ENCODE results near the gene SLC25A45. TPM values are rescaled to one million over a fixed set of nuclear protein-coding genes. Genes with fewer than 3 reads are reported as not detected.
A peak's percentile ranks its signal among the peaks of the same experiment; 100 is the strongest.

The SLC25A45 gene
- total and polyA plus RNA-seq, 4 donors = 5.6 to 16.0 (median 9.9) TPM

DNA sequence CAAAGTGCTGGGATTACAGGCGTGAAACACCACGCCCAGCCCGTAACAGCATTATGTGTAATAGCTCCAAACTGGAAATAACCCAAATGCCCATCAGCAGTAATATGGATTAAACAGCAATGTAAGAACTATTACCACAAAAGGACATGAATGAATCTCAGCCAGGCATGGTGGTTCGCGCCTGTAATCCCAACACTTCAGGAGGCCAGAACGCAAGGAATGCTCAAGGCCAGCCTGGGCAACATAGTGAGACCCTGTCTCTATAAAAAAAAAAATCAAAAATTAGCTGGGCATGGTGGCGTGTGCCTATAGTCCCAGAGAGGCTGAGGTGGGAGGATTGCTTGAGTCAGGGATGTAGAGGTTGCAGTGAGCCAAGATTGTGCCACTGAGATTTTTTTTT, 51.9 kb downstream of the SLC25A45 start:
- Histone ChIP-seq H3K27ac (ENCODE audit: low read depth in 1 of 2, low read length in 2 of 2) (no peak overlapping the region), H3K4me1 (ENCODE audit: control insufficient read depth in 1 of 2, insufficient read depth in 2 of 2, low read length in 2 of 2) (peaks cover 0 to 5% of the 10 kb centered on the region in 2 donors), H3K27me3 (ENCODE audit: control insufficient read depth in 1 of 2, insufficient read depth in 2 of 2, low read length in 1 of 2) (no peaks in the 10 kb centered on the region), H3K9me3 (ENCODE audit: control insufficient read depth, low read length) (no peaks in the 10 kb centered on the region), H3K4me3 (ENCODE audit: low read length in 2 of 2) (no peak overlapping the region), H3K36me3 (ENCODE audit: control insufficient read depth in 1 of 2, insufficient read depth in 2 of 2, low read length in 1 of 2) (no peaks in the 10 kb centered on the region)
- intact Hi-C loops (cut with DNase I) = no loop called here
- WGBS, 2 donors = 77 to 79% methylated on average over 7 of the region's 7 CpGs
- no peak for DNase-seq
- ATAC-seq (ENCODE audit: low FRiP score) = no peak

DNA sequence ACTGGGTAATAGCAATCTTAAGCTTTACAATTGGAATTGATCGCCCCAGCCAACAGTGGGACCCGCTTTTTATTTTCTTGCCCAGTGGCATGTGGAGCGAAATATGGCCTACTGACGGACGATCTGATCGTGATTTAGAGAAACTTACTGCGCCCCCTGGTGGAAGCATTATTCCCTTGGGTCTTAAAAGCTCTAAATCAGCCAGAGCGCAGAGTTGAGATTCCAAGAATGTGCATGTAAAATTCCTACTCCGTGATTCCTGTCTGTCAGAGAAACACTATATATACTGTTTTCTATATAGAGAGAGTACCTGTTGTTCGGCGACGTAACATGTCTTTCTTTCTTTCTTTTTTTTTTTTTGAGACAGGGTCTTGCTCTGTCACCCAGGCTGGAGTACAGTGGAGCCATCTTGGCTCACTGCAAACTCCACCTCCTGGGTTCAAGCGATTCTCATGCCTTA, 52.5 kb downstream of the SLC25A45 start:
- Histone ChIP-seq H3K27me3 (ENCODE audit: control insufficient read depth in 1 of 2, insufficient read depth in 2 of 2, low read length in 1 of 2) (no peaks in the 10 kb centered on the region), H3K9me3 (ENCODE audit: control insufficient read depth, low read length) (no peaks in the 10 kb centered on the region), H3K4me1 (ENCODE audit: control insufficient read depth in 1 of 2, insufficient read depth in 2 of 2, low read length in 2 of 2) (peaks cover 0 to under 1% of the 10 kb centered on the region in 2 donors), H3K27ac (ENCODE audit: low read depth in 1 of 2, low read length in 2 of 2) (no peak overlapping the region), H3K4me3 (ENCODE audit: low read length in 2 of 2) (no peak overlapping the region), H3K36me3 (ENCODE audit: control insufficient read depth in 1 of 2, insufficient read depth in 2 of 2, low read length in 1 of 2) (no peaks in the 10 kb centered on the region)
- intact Hi-C loops (cut with DNase I) = no loop called here
- DNase-seq (peak; percentile 85 to 89), ATAC-seq (ENCODE audit: low FRiP score) (peak; percentile 65)
- WGBS, 2 donors = 5 to 7% methylated on average over 13 of the region's 13 CpGs

DNA sequence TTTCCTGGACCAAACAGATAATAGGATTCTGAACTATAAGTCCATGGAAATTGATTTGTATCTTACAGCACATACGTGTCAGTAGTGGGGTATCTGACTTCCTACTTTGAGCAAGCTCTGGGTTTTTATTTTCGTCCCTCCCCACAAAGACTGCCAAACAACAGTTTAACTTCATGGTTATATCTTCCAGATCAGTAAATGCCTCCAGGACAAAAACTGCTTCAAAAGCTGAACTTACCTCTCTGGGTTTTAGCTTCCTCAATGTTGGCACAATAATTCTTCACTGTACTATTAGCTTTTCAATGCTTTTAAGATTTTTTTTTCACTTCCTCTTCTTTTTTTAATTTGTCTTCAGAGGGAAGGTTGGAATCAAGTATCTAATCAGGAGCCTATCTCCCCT, 53.0 kb downstream of the SLC25A45 start:
- Histone ChIP-seq H3K27me3 (ENCODE audit: control insufficient read depth in 1 of 2, insufficient read depth in 2 of 2, low read length in 1 of 2) (no peaks in the 10 kb centered on the region), H3K36me3 (ENCODE audit: control insufficient read depth in 1 of 2, insufficient read depth in 2 of 2, low read length in 1 of 2) (no peaks in the 10 kb centered on the region), H3K4me3 (ENCODE audit: low read length in 2 of 2) (no peak overlapping the region), H3K9me3 (ENCODE audit: control insufficient read depth, low read length) (no peaks in the 10 kb centered on the region), H3K27ac (ENCODE audit: low read depth in 1 of 2, low read length in 2 of 2) (no peak overlapping the region), H3K4me1 (ENCODE audit: control insufficient read depth in 1 of 2, insufficient read depth in 2 of 2, low read length in 2 of 2) (no peaks in the 10 kb centered on the region)
- intact Hi-C loops (cut with DNase I) = no loop called here
- ATAC-seq (ENCODE audit: low FRiP score) (no peak), DNase-seq (no peak)
- WGBS, 2 donors = 74 to 76% methylated on average over 2 of the region's 2 CpGs

DNA sequence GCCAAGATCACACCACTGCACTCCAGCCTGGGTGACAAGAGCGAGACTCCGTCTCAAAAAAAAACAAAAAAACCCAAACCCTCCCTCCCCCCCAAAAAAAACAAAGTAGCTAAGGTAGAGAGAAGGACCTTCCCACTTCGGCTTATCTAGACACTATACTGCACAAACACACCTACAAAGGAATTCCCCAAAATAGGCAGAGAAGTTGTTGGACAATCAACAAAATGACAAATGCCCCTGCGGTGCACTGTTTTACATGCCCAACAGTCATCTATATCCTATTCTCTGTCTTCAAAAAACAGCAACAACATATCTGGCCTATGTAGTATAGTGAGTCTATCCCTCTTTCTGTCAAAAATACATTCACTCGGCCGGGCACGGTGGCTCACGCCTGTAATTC, 55.4 kb downstream of the SLC25A45 start:
- no peaks in the 10 kb centered on the region for H3K27me3 ChIP-seq (ENCODE audit: control insufficient read depth in 1 of 2, insufficient read depth in 2 of 2, low read length in 1 of 2)
- intact Hi-C loops (cut with DNase I) = no loop called here
- ATAC-seq (ENCODE audit: low FRiP score) (no peak), DNase-seq (no peak)
- no peaks in the 10 kb centered on the region for H3K4me1 ChIP-seq (ENCODE audit: control insufficient read depth in 1 of 2, insufficient read depth in 2 of 2, low read length in 2 of 2)
- 77 to 86% methylated on average over 8 of the region's 8 CpGs for WGBS, 2 donors
- no peak overlapping the region for H3K27ac ChIP-seq (ENCODE audit: low read depth in 1 of 2, low read length in 2 of 2)
- H3K36me3 ChIP-seq (ENCODE audit: control insufficient read depth in 1 of 2, insufficient read depth in 2 of 2, low read length in 1 of 2) = no peaks in the 10 kb centered on the region
- no peaks in the 10 kb centered on the region for H3K9me3 ChIP-seq (ENCODE audit: control insufficient read depth, low read length)
- H3K4me3 ChIP-seq (ENCODE audit: low read length in 2 of 2) = no peak overlapping the region

DNA sequence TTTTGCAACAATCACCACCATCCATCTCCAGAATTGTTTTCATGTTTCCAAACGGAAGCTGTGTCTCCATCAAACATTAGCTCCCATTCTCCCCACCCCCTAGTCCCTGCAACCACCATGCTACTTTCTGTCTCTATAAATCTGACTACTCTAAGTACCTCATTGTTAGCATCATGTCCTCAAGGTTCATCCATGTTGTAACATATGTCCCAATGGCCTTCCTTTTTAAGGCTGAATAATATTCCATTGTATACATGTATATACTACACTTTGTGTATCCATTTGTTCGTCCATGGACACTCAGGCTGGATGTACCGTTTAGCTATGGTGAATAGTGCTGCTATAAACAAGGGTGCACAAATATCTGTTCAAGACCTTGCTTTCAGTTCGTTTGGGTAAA, 57.0 kb downstream of the SLC25A45 start:
- H3K4me3 ChIP-seq (ENCODE audit: low read length in 2 of 2) = no peak overlapping the region
- H3K27ac ChIP-seq (ENCODE audit: low read depth in 1 of 2, low read length in 2 of 2) = no peak overlapping the region
- 83 to 85% methylated on average over 4 of the region's 4 CpGs for WGBS, 2 donors
- no peaks in the 10 kb centered on the region for H3K9me3 ChIP-seq (ENCODE audit: control insufficient read depth, low read length)
- H3K36me3 ChIP-seq (ENCODE audit: control insufficient read depth in 1 of 2, insufficient read depth in 2 of 2, low read length in 1 of 2) = no peaks in the 10 kb centered on the region
- ATAC-seq (ENCODE audit: low FRiP score) (no peak), DNase-seq (no peak)
- intact Hi-C loops (cut with DNase I) = no loop called here
- H3K27me3 ChIP-seq (ENCODE audit: control insufficient read depth in 1 of 2, insufficient read depth in 2 of 2, low read length in 1 of 2) = no peaks in the 10 kb centered on the region
- H3K4me1 ChIP-seq (ENCODE audit: control insufficient read depth in 1 of 2, insufficient read depth in 2 of 2, low read length in 2 of 2) = no peaks in the 10 kb centered on the region

Other genes starting within 250 kb of the SLC25A45 start
- gene SYVN1, start 248.1 kb downstream of the SLC25A45 start, total RNA-seq = 10 to 100 TPM; 50.2 to 64.0 TPM
- 10 to 100 TPM in 1 of 2 donors, 1 to 10 TPM in 1; 5.5 to 26.2 TPM for gene SYVN1, start 248.1 kb downstream of the SLC25A45 start, polyA plus RNA-seq
- gene SPDYC, start 212.4 kb downstream of the SLC25A45 start, total RNA-seq = not detected
- gene SPDYC, start 212.4 kb downstream of the SLC25A45 start, polyA plus RNA-seq = not detected
- 100 to 1,000 TPM; 109 to 137 TPM for gene CAPN1, start 200.7 kb downstream of the SLC25A45 start, total RNA-seq
- gene CAPN1, start 200.7 kb downstream of the SLC25A45 start, polyA plus RNA-seq = 10 to 100 TPM; 75.5 to 96.3 TPM
- gene POLA2, start 120.7 kb downstream of the SLC25A45 start, total RNA-seq = 1 to 10 TPM; 3.4 to 9.2 TPM
- gene POLA2, start 120.7 kb downstream of the SLC25A45 start, polyA plus RNA-seq = 1 to 10 TPM; 3.0 to 4.1 TPM
- gene CDC42EP2, start 67.8 kb downstream of the SLC25A45 start, total RNA-seq = 10 to 100 TPM; 16.2 to 20.9 TPM
- 1 to 10 TPM; 2.3 to 3.5 TPM for gene CDC42EP2, start 67.8 kb downstream of the SLC25A45 start, polyA plus RNA-seq
- gene DPF2, start 48.8 kb downstream of the SLC25A45 start, total RNA-seq = 10 to 100 TPM; 51.3 to 59.6 TPM
- 10 to 100 TPM; 16.4 to 41.1 TPM for gene DPF2, start 48.8 kb downstream of the SLC25A45 start, polyA plus RNA-seq
- gene TIGD3, start 27.9 kb downstream of the SLC25A45 start, total RNA-seq = under 1 TPM in 1 of 2 donors, not detected in 1; 0.16 TPM
- gene TIGD3, start 27.9 kb downstream of the SLC25A45 start, polyA plus RNA-seq = under 1 TPM in 1 of 2 donors, not detected in 1; 0.88 TPM
- gene FRMD8, start 4.0 kb upstream of the SLC25A45 start, total RNA-seq = 10 to 100 TPM; 27.8 to 39.5 TPM
- gene FRMD8, start 4.0 kb upstream of the SLC25A45 start, polyA plus RNA-seq = 10 to 100 TPM; 16.8 to 19.2 TPM
- gene NEAT1, start 40.2 kb upstream of the SLC25A45 start, total RNA-seq = 1,000 to 10,000 TPM; 1,566 to 1,734 TPM
- gene NEAT1, start 40.2 kb upstream of the SLC25A45 start, polyA plus RNA-seq = 1,000 to 10,000 TPM in 1 of 2 donors, 100 to 1,000 TPM in 1; 239 to 1,307 TPM
- gene MALAT1, start 116.4 kb upstream of the SLC25A45 start, total RNA-seq = over 10,000 TPM; 16,103 to 18,225 TPM
- gene MALAT1, start 116.4 kb upstream of the SLC25A45 start, polyA plus RNA-seq = 100 to 1,000 TPM; 228 to 370 TPM
- 10 to 100 TPM; 74.0 to 74.4 TPM for gene SCYL1, start 142.4 kb upstream of the SLC25A45 start, total RNA-seq
- 10 to 100 TPM; 31.3 to 98.9 TPM for gene SCYL1, start 142.4 kb upstream of the SLC25A45 start, polyA plus RNA-seq
- 100 to 1,000 TPM; 280 to 473 TPM for gene LTBP3, start 175.7 kb upstream of the SLC25A45 start, total RNA-seq
- 100 to 1,000 TPM in 1 of 2 donors, 10 to 100 TPM in 1; 40.1 to 467 TPM for gene LTBP3, start 175.7 kb upstream of the SLC25A45 start, polyA plus RNA-seq
- 10 to 100 TPM; 21.7 to 29.3 TPM for gene ZNRD2, start 187.8 kb upstream of the SLC25A45 start, total RNA-seq
- gene ZNRD2, start 187.8 kb upstream of the SLC25A45 start, polyA plus RNA-seq = 10 to 100 TPM; 37.1 to 42.5 TPM
- gene FAM89B, start 189.9 kb upstream of the SLC25A45 start, total RNA-seq = 10 to 100 TPM; 49.5 to 64.3 TPM
- 10 to 100 TPM; 67.5 to 83.4 TPM for gene FAM89B, start 189.9 kb upstream of the SLC25A45 start, polyA plus RNA-seq
- 100 to 1,000 TPM; 235 to 266 TPM for gene EHBP1L1, start 193.4 kb upstream of the SLC25A45 start, total RNA-seq
- 100 to 1,000 TPM in 1 of 2 donors, 10 to 100 TPM in 1; 53.2 to 316 TPM for gene EHBP1L1, start 193.4 kb upstream of the SLC25A45 start, polyA plus RNA-seq
- 1 to 10 TPM in 1 of 2 donors, under 1 TPM in 1; 0.93 to 1.3 TPM for gene KCNK7, start 213.2 kb upstream of the SLC25A45 start, total RNA-seq
- gene KCNK7, start 213.2 kb upstream of the SLC25A45 start, polyA plus RNA-seq = 1 to 10 TPM in 1 of 2 donors, not detected in 1; 7.3 TPM
- gene MAP3K11, start 231.6 kb upstream of the SLC25A45 start, total RNA-seq = 10 to 100 TPM; 51.3 to 87.9 TPM
- gene MAP3K11, start 231.6 kb upstream of the SLC25A45 start, polyA plus RNA-seq = 10 to 100 TPM; 34.2 to 78.8 TPM
- gene PCNX3, start 233.1 kb upstream of the SLC25A45 start, total RNA-seq = 10 to 100 TPM; 24.8 to 28.8 TPM
- 10 to 100 TPM in 1 of 2 donors, 1 to 10 TPM in 1; 3.9 to 50.0 TPM for gene PCNX3, start 233.1 kb upstream of the SLC25A45 start, polyA plus RNA-seq